Transverse colon (tissue), 4 donors: ENCODE measurements around the gene RCAN1.

ENCODE experiments used
- EP300 ChIP-seq: sonication (generic); formaldehyde crosslinking; IDR thresholded peaks from one replicate; pipeline ENCODE4 v1.6.1; 2017; ENCODE audit warnings: antibody characterized with exemption, low read depth
- POLR2A ChIP-seq: fragments of 450-650 bp; IDR thresholded peaks from one replicate; pipeline ENCODE4 v1.6.1; 2016; ENCODE audit warnings: antibody characterized with exemption, mild to moderate bottlenecking, moderate library complexity
- POLR2AphosphoS5 ChIP-seq, 3 donors: sonication (generic); formaldehyde crosslinking; IDR thresholded peaks; one replicate each; pipeline ENCODE4 v1.6.1; 2016; ENCODE audit warnings: antibody characterized with exemption in 3 of 3
- TF ChIP-seq, protein P1 (sequence below), 5 experiments: fragments of 200-600 bp in 3 of 5; fragments of 450-650 bp in 2 of 5; sonication (generic) in 3 of 5; IDR thresholded peaks; 1 replicate in 2 of 5; 2 replicates in 3 of 5; pipeline ENCODE4 v1.5.1; 2016 to 2017; ENCODE audit warnings: antibody characterized with exemption in 5 of 5, inconsistent platforms in 3 of 5, mild to moderate bottlenecking in 2 of 5, moderate library complexity in 1 of 5

DNA sequence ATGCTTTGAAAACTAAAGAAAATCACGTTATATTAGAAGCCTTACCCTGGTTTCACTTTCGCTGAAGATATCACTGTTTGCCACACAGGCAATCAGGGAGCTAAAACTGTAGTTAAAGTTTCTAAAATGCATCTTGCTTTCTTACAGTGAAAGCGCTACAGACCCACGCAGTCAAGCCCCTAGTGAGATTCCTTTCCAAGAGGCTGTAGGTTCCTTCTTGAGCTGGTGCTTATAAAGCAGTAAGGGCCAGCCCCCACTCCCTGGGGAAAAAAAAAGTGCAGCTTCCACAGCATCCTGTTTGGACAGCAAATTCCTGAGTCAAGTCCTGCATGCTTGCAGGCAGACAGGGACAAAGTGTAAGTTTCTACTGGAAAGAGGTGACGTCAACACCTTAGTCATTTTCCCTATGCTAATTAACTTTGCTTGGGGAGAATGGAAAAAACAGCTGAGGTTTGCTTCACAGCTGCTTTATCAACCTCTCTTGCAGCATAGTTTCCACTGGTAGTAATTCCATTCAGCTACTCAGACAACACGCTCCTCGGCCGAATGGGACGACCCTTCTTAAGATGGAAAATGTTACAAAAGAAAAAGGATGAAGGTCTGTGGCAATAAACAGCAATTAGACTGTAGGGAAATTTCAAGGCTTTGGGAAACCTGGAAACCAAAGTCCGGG is 88.2 kb downstream of the RCAN1 start:
- TF ChIP-seq, protein P1, sequence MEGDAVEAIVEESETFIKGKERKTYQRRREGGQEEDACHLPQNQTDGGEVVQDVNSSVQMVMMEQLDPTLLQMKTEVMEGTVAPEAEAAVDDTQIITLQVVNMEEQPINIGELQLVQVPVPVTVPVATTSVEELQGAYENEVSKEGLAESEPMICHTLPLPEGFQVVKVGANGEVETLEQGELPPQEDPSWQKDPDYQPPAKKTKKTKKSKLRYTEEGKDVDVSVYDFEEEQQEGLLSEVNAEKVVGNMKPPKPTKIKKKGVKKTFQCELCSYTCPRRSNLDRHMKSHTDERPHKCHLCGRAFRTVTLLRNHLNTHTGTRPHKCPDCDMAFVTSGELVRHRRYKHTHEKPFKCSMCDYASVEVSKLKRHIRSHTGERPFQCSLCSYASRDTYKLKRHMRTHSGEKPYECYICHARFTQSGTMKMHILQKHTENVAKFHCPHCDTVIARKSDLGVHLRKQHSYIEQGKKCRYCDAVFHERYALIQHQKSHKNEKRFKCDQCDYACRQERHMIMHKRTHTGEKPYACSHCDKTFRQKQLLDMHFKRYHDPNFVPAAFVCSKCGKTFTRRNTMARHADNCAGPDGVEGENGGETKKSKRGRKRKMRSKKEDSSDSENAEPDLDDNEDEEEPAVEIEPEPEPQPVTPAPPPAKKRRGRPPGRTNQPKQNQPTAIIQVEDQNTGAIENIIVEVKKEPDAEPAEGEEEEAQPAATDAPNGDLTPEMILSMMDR (IDR thresholded peaks at IDR 0.05) = no peak
- TF ChIP-seq POLR2A = peak; percentile 88
- peak; percentile 77 for TF ChIP-seq EP300
- TF ChIP-seq POLR2AphosphoS5 (IDR thresholded peaks at IDR 0.05) = peak; percentile 89 to 95 (median 93)
